Right lobe of liver (tissue), 4 donors: Measurements from ENCODE around the gene ELL.

Source experiments
- POLR2A ChIP-seq: fragments of 450-650 bp; IDR thresholded peaks from one replicate; pipeline ENCODE4 v1.6.1; 2017; ENCODE audit warnings: antibody characterized with exemption, mild to moderate bottlenecking
- TF ChIP-seq, protein P1 (sequence below), 4 donors: fragments of 200-600 bp in 3 of 4; fragments of 450-650 bp in 1 of 4; IDR thresholded peaks; one replicate each; pipeline versions ENCODE4 v1.5.1 to v1.8.0; 2016 to 2022; ENCODE audit warnings: antibody characterized with exemption in 4 of 4, mild to moderate bottlenecking in 2 of 4
- donor health status: DM: no; HTN: no; CAD: no.
- donor health status: DM: no; HTN: no; CAD: no.
- donor health status: DM: no; HTN: yes; CAD: no.

DNA sequence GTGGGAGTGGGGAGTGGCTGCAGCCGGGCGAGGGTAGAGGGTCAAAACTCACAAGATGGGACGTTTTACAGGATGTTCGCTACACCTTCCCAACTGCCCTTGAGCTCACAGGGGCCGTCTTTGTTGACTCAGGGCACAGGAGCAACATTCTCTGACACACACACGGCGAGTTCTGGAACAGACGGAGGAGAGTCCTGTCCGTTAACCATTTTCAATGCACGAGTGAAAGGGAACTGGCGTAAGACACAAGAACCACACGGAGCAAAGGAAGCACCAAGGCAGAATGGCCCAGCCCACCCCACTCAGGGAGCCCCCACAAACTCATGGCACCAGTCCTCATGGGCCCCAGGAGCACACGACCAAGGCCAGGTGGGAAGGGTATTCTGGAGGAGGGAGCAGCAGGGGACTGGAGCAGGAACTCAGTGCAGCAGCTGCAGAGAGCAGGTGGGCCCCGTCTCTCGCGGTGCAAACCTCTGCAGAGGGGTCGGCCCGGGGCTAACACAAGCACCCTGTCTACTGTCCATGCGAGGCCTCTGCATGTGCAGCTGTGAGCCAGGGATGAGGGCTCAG, 46.0 kb downstream of the ELL start:
- TF ChIP-seq, protein P1, sequence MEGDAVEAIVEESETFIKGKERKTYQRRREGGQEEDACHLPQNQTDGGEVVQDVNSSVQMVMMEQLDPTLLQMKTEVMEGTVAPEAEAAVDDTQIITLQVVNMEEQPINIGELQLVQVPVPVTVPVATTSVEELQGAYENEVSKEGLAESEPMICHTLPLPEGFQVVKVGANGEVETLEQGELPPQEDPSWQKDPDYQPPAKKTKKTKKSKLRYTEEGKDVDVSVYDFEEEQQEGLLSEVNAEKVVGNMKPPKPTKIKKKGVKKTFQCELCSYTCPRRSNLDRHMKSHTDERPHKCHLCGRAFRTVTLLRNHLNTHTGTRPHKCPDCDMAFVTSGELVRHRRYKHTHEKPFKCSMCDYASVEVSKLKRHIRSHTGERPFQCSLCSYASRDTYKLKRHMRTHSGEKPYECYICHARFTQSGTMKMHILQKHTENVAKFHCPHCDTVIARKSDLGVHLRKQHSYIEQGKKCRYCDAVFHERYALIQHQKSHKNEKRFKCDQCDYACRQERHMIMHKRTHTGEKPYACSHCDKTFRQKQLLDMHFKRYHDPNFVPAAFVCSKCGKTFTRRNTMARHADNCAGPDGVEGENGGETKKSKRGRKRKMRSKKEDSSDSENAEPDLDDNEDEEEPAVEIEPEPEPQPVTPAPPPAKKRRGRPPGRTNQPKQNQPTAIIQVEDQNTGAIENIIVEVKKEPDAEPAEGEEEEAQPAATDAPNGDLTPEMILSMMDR (IDR thresholded peaks at IDR 0.05), result no peak
- TF ChIP-seq POLR2A, result no peak
